Duodenal mucosa (tissue), 2 donors: ENCODE results near the gene VCL.
"Not testable (repeated sequence)": the region's sequence is repeated elsewhere in the genome, so short reads cannot be mapped to it uniquely, and the experiment has no call there.

ENCODE experiments used
- H3K27ac ChIP-seq: one replicate; pipeline ENCODE4 v1.7.0; 2013; ENCODE audit warnings: low read depth, low read length
- H3K27me3 ChIP-seq, 2 donors: one replicate each; pipeline ENCODE4 v1.7.0; 2013; ENCODE audit warnings: low read length in 2 of 2, control low read depth in 1 of 2; ENCODE audit not compliant: insufficient read depth in 2 of 2, control insufficient read depth in 1 of 2
- H3K36me3 ChIP-seq, 2 donors: one replicate each; pipeline ENCODE4 v1.7.0; 2013; ENCODE audit warnings: low read length in 2 of 2, control low read depth in 1 of 2; ENCODE audit not compliant: insufficient read depth in 2 of 2, control insufficient read depth in 1 of 2
- H3K4me1 ChIP-seq, 2 donors: one replicate each; pipeline ENCODE4 v1.7.0; 2013; ENCODE audit warnings: low read length in 2 of 2, control low read depth in 1 of 2; ENCODE audit not compliant: insufficient read depth in 2 of 2, control insufficient read depth in 1 of 2
- H3K4me3 ChIP-seq, 2 donors: one replicate each; pipeline ENCODE4 v1.7.0; 2013; ENCODE audit warnings: low read length in 2 of 2, low read depth in 1 of 2
- H3K9ac ChIP-seq, 2 donors: one replicate each; pipeline ENCODE4 v1.7.0; 2013; ENCODE audit warnings: low read length in 2 of 2, low read depth in 1 of 2
- H3K9me3 ChIP-seq, 2 donors: one replicate each; pipeline ENCODE4 v1.7.0; 2013; ENCODE audit warnings: low read length in 2 of 2, control low read depth in 1 of 2; ENCODE audit not compliant: control insufficient read depth in 1 of 2

Gene VCL

GRCh38 chr10:74051736-74052342 is 53.9 kb downstream of the VCL start:
- no peaks in the 10 kb centered on the region for H3K9me3 ChIP-seq
- no peaks in the 10 kb centered on the region for H3K36me3 ChIP-seq
- no peak overlapping the region for H3K4me3 ChIP-seq
- peaks cover 9 to 12% of the 10 kb centered on the region in 2 donors for H3K4me1 ChIP-seq
- H3K27me3 ChIP-seq: no peaks in the 10 kb centered on the region
- H3K9ac ChIP-seq: no peak overlapping the region
- no peak overlapping the region for H3K27ac ChIP-seq

GRCh38 chr10:74052994-74053393 is 55.1 kb downstream of the VCL start:
- H3K9me3 ChIP-seq: no peaks in the 10 kb centered on the region
- H3K9ac ChIP-seq: no peak overlapping the region
- H3K4me3 ChIP-seq: no peak overlapping the region
- peaks cover 7 to 14% of the 10 kb centered on the region in 2 donors for H3K4me1 ChIP-seq
- H3K36me3 ChIP-seq: no peaks in the 10 kb centered on the region
- no peak overlapping the region for H3K27ac ChIP-seq
- no peaks in the 10 kb centered on the region for H3K27me3 ChIP-seq

GRCh38 chr10:74055383-74056049 is 57.6 kb downstream of the VCL start:
- H3K27ac ChIP-seq: no peak overlapping the region
- no peaks in the 10 kb centered on the region for H3K9me3 ChIP-seq
- H3K9ac ChIP-seq: no peak overlapping the region
- no peaks in the 10 kb centered on the region for H3K27me3 ChIP-seq
- no peak overlapping the region for H3K4me3 ChIP-seq
- peaks cover 15 to 20% of the 10 kb centered on the region in 2 donors for H3K4me1 ChIP-seq
- no peaks in the 10 kb centered on the region for H3K36me3 ChIP-seq

- H3K9ac ChIP-seq: no peak overlapping the region
- no peaks in the 10 kb centered on the region for H3K36me3 ChIP-seq
- no peak overlapping the region for H3K27ac ChIP-seq
- no peaks in the 10 kb centered on the region for H3K27me3 ChIP-seq
- H3K9me3 ChIP-seq: no peaks in the 10 kb centered on the region
- no peak overlapping the region for H3K4me3 ChIP-seq
- peaks cover 15 to 20% of the 10 kb centered on the region in 2 donors for H3K4me1 ChIP-seq
Measured at GRCh38 chr10:74056050-74056818, 58.3 kb downstream of the VCL start.

GRCh38 chr10:74058071-74058470 is 60.2 kb downstream of the VCL start:
- Histone ChIP-seq H3K9me3 (no peaks in the 10 kb centered on the region), H3K4me1 (peaks cover 15 to 20% of the 10 kb centered on the region in 2 donors), H3K36me3 (no peaks in the 10 kb centered on the region), H3K4me3 (no peak overlapping the region), H3K27ac (no peak overlapping the region), H3K9ac (no peak overlapping the region), H3K27me3 (no peaks in the 10 kb centered on the region)

- Histone ChIP-seq H3K27me3 (no peaks in the 10 kb centered on the region), H3K9me3 (no peaks in the 10 kb centered on the region), H3K4me1 (peaks cover 15 to 20% of the 10 kb centered on the region in 2 donors), H3K9ac (no peak overlapping the region), H3K4me3 (no peak overlapping the region), H3K27ac (no peak overlapping the region), H3K36me3 (peaks cover 0 to under 1% of the 10 kb centered on the region in 2 donors)
Measured at GRCh38 chr10:74058658-74059057, 60.7 kb downstream of the VCL start.

GRCh38 chr10:74061104-74061503 is 63.2 kb downstream of the VCL start:
- Histone ChIP-seq H3K9me3 (no peaks in the 10 kb centered on the region), H3K27me3 (no peaks in the 10 kb centered on the region), H3K27ac (no peak overlapping the region), H3K4me1 (peaks cover 14 to 15% of the 10 kb centered on the region in 2 donors), H3K4me3 (no peak overlapping the region), H3K9ac (no peak overlapping the region), H3K36me3 (peaks cover 4 to 7% of the 10 kb centered on the region in 2 donors)

GRCh38 chr10:74061978-74062377 is 64.1 kb downstream of the VCL start:
- H3K4me1 ChIP-seq, H3K27ac ChIP-seq, H3K9ac ChIP-seq, H3K27me3 ChIP-seq, H3K4me3 ChIP-seq, H3K9me3 ChIP-seq, H3K36me3 ChIP-seq: not testable (repeated sequence)

- Histone ChIP-seq H3K9ac (no peak overlapping the region), H3K4me3 (no peak overlapping the region), H3K9me3 (no peaks in the 10 kb centered on the region), H3K4me1 (peaks cover 2 to 7% of the 10 kb centered on the region in 2 donors), H3K36me3 (peaks cover 4 to 7% of the 10 kb centered on the region in 2 donors), H3K27ac (no peak overlapping the region), H3K27me3 (no peaks in the 10 kb centered on the region)
Measured at GRCh38 chr10:74063256-74063655, 65.3 kb downstream of the VCL start.
